Measurements from ENCODE around the gene PEPD. TPM values are rescaled to one million over a fixed set of nuclear protein-coding genes. Genes with fewer than 3 reads are reported as not detected.

PEPD gene
- total RNA-seq, 1 experiment from 2014 or later, result 40.5 TPM

GRCh38 chr19:33390101-33390907 is 131.3 kb downstream of the PEPD start:
- H3K9me2 ChIP-seq (ENCODE audit: insufficient read depth), result no peaks in the 10 kb centered on the region
- intact Hi-C loops (cut with micrococcal nuclease), result no loop called here
- H3K9me3 ChIP-seq (ENCODE audit: control insufficient read depth in 1 of 2, insufficient read depth in 1 of 2, low read depth in 1 of 2, low read length in 2 of 2), result no peaks in the 10 kb centered on the region
- no peak overlapping the region for H3K27ac ChIP-seq (ENCODE audit: low read depth, low read length)
- no peak for DNase-seq (ENCODE audit: low read depth, low spot score)
- no peaks in the 10 kb centered on the region; the same call in 1 of the 2 replicates for H3K79me2 ChIP-seq (ENCODE audit: insufficient read depth, low read length)
- no peaks in the 10 kb centered on the region; a peak in 1 of 4 replicates for H3K36me3 ChIP-seq (ENCODE audit: control insufficient read depth in 1 of 2, insufficient read depth in 2 of 2, low read length in 2 of 2)
- H3K9ac ChIP-seq (ENCODE audit: low read length), result no peak overlapping the region
- no peaks in the 10 kb centered on the region for H3K4me1 ChIP-seq (ENCODE audit: control insufficient read depth in 1 of 2, insufficient read depth in 2 of 2, low read length in 2 of 2)
- no peaks in the 10 kb centered on the region for H4K20me1 ChIP-seq (ENCODE audit: insufficient read depth)
- BruUV-seq (replicated peaks), result no TSS peak
- RAD21 ChIA-PET (ENCODE audit: low non-redundant PET in 1 of 2, low total read pairs in 2 of 2, uncharacterized antibody in 2 of 2, unreplicated experiment in 2 of 2), result no interaction called here
- no peak for ATAC-seq
- no peak overlapping the region for H3K4me2 ChIP-seq (ENCODE audit: low read length)
- H3K27me3 ChIP-seq (ENCODE audit: insufficient read depth, low read length), result no peaks in the 10 kb centered on the region
- TF ChIP-seq CBX3 (IDR thresholded peaks at IDR 0.05; ENCODE audit: low read depth) (no peak), ZBTB33 (IDR thresholded peaks at IDR 0.05; ENCODE audit: extremely low read depth, insufficient replicate concordance, low read length) (no peak), CTCF (IDR thresholded peaks at IDR 0.05 in 2 of 3, conservative IDR thresholded peaks at IDR 0.05 in 1 of 3; ENCODE audit: borderline replicate concordance in 1 of 3, insufficient read depth in 1 of 3, low read depth in 2 of 3, low read length in 2 of 3) (no peak), MAX (IDR thresholded peaks at IDR 0.05) (no peak), EZH2 (IDR thresholded peaks at IDR 0.05) (no peak), EGR1 (IDR thresholded peaks at IDR 0.05; ENCODE audit: low read depth) (no peak), ELF1 (IDR thresholded peaks at IDR 0.05; ENCODE audit: borderline replicate concordance, low read depth) (no peak), REST (IDR thresholded peaks at IDR 0.05; ENCODE audit: low read depth) (no peak), ATF3 (IDR thresholded peaks at IDR 0.05) (no peak), YY1 (IDR thresholded peaks at IDR 0.05; ENCODE audit: extremely low read depth, insufficient replicate concordance, low read depth, low read length) (no peak), JUND (IDR thresholded peaks at IDR 0.05) (no peak), ZFX (IDR thresholded peaks at IDR 0.05) (no peak), ZNF274 (IDR thresholded peaks at IDR 0.05; ENCODE audit: low read depth, low read length) (no peak), EZH2phosphoT487 (IDR thresholded peaks at IDR 0.05; ENCODE audit: borderline replicate concordance) (no peak), TCF7L2 (IDR thresholded peaks at IDR 0.05; ENCODE audit: borderline replicate concordance, extremely low read depth, insufficient read depth, insufficient read length) (no peak), SRF (IDR thresholded peaks at IDR 0.05; ENCODE audit: low read depth) (no peak), FOSL1 (IDR thresholded peaks at IDR 0.05; ENCODE audit: low read depth) (no peak)
- H2AFZ ChIP-seq (ENCODE audit: low read depth, low read length, poor library complexity, severe bottlenecking), result no peak overlapping the region
- H3K4me3 ChIP-seq (replicated peaks in 1 of 2; ENCODE audit: low read depth in 1 of 2, low read length in 2 of 2), result no peak overlapping the region
- POLR2A ChIA-PET, result no interaction called here
- CTCF ChIA-PET, result no interaction called here

Data from HCT116 (cell line).